HG03039 (cell line): ENCODE data around the gene VWF.

Source experiments
- ATAC-seq: cut with Tn5 transposase; IDR thresholded peaks from one replicate; pipeline ENCODE4 v1.9.1; 2021; ENCODE audit warnings: mild to moderate bottlenecking, moderate library complexity; ENCODE audit not compliant: unreplicated experiment

VWF gene

GRCh38 chr12:5964913-5965900 is 159.3 kb downstream of the VWF start:
- ATAC-seq: no peak

GRCh38 chr12:5963515-5963914 is 161.0 kb downstream of the VWF start:
- ATAC-seq: no peak

GRCh38 chr12:5960783-5961182 is 163.7 kb downstream of the VWF start:
- ATAC-seq: no peak

GRCh38 chr12:5956987-5957386 is 167.5 kb downstream of the VWF start:
- no peak for ATAC-seq

- ATAC-seq: no peak
These were observed 169.8 kb downstream of the VWF start for GRCh38 chr12:5954661-5955060.

- no peak for ATAC-seq
These were observed 170.5 kb downstream of the VWF start for GRCh38 chr12:5953835-5954586.

GRCh38 chr12:5952031-5952430 is 172.4 kb downstream of the VWF start:
- ATAC-seq: no peak

GRCh38 chr12:5948696-5949095 is 175.8 kb downstream of the VWF start:
- no peak for ATAC-seq

- ATAC-seq: no peak
These were observed 177.5 kb downstream of the VWF start for GRCh38 chr12:5947006-5947405.

- ATAC-seq: no peak
These were observed 178.1 kb downstream of the VWF start for GRCh38 chr12:5946388-5946787.

GRCh38 chr12:5945071-5946008 is 179.1 kb downstream of the VWF start, which contains the start of gene ANO2:
Gene ANO2 (minus strand): TSS chr12:5945259. CDS start chr12:5945217, 42 bp downstream.
- ATAC-seq: no peak

GRCh38 chr12:5944688-5945070 is 179.8 kb downstream of the VWF start:
- ATAC-seq: no peak

GRCh38 chr12:5944053-5944452 is 180.4 kb downstream of the VWF start:
- no peak for ATAC-seq

- no peak for ATAC-seq
These were observed 182.6 kb downstream of the VWF start for GRCh38 chr12:5941907-5942306.

- no peak for ATAC-seq
These were observed 196.5 kb downstream of the VWF start for GRCh38 chr12:5927732-5928516.

- no peak for ATAC-seq
These were observed 198.8 kb downstream of the VWF start for GRCh38 chr12:5925646-5926045.

GRCh38 chr12:5924342-5924741 is 200.1 kb downstream of the VWF start:
- no peak for ATAC-seq

- ATAC-seq: no peak
These were observed 200.7 kb downstream of the VWF start for GRCh38 chr12:5923751-5924150.

- ATAC-seq: no peak
These were observed 201.3 kb downstream of the VWF start for GRCh38 chr12:5923043-5923605.
